ENCODE results near the gene HS3ST5. TPM values are rescaled to one million over a fixed set of nuclear protein-coding genes. Genes with fewer than 3 reads are reported as not detected.

HS3ST5 gene, protein sequence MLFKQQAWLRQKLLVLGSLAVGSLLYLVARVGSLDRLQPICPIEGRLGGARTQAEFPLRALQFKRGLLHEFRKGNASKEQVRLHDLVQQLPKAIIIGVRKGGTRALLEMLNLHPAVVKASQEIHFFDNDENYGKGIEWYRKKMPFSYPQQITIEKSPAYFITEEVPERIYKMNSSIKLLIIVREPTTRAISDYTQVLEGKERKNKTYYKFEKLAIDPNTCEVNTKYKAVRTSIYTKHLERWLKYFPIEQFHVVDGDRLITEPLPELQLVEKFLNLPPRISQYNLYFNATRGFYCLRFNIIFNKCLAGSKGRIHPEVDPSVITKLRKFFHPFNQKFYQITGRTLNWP
- 0.11 TPM for total RNA-seq
- long read RNA-seq, partial matches to known transcripts: 0 of 2 reads
- long read RNA-seq, other reads (novel, unspliced or antisense): 1 of 2 reads

DNA sequence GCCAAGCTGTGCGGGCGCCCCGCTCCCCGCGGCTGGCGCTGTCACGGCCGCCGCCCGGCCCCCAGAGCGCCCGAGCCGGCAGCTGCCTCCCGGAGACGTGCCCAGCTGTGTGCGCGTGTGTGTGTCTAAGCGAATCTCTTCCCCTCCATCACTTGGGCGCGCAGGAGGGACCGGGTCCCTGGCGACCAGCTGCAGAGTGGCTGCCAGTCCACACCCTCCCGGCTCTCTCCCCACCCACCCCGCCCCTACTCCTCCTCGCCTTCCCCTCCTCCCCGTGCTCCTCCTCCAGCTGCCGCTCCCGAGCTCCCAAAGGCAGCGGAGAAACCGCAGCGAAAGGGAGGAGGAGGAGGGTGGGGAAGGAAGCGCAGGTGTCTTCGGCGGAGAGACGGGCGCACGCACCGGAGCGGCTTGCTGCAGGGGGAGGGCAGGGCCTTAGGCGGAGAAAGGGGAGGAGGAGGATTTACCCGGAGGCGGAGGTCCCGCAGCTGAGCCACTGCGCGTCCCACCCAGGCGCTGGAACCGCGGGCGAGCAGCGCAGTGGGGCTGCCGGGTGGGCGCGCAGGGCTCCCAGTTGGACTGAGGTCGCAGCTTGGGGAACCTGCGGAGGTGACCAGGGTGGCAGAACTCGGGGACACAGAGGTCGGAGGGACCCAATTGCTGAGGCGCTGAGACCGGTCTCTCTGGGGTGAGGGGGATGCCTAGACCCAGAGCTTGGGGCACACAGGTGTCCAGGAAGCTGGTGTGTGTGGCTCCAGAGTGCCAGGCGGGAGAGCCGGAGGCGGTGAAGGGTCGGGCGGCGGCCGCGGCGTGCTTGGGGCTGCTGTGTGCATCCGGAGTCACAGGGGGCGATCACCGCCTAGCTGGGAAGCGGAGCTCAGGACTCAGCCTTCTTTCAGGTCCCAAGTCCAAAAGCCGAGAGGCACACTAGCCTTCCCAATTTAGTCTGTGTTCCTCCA, at the start of gene HS3ST5:
Gene HS3ST5 (minus strand): TSS at position 198 of the 956 bp plus-strand sequence. CDS start 280,178 bp downstream, outside the sequence.
- intact Hi-C loops (cut with DNase I): no loop called here
- DNase-seq (ENCODE audit: low spot score): no peak

DNA sequence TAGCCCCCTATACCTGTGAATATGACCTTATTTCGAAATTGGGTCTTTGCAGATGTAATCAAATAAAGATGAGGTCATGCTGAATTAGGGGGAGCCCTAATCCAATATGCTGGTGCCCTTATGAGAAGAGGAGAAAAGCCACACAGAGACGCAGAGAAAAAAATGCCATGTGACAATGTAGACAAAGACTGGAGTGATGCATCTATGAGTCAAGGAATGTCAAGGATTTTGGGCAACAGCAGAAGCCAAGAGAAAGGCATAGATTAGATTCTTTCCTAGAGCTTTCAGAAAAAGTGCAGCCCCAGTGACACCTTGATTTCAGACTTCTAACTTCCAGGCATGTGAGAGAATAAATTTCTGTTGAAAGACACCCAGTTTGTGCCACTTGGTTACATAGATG, 47.4 kb upstream of the HS3ST5 start:
- no peak for DNase-seq (ENCODE audit: low spot score)
- intact Hi-C loops (cut with DNase I): no loop called here

DNA sequence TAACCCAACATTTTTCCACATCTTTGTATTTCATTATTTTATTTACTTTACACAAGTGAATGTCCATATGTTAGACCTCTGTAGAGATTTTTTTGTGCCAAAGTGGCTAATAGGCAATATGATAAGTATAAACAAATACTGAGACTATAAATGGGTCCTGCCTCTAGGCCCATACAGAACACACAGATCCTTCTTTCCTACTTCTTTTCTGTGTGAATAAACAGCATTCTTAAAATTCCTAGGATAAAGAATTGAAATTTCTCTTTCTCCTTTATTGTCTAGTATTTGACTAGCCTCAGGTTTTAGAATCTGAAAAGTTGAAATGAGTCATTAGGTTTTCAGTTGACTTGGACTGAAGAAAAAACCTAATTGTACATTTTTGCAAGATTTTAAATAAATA, 46.3 kb upstream of the HS3ST5 start:
- intact Hi-C loops (cut with DNase I): no loop called here
- DNase-seq (ENCODE audit: low spot score): no peak

DNA sequence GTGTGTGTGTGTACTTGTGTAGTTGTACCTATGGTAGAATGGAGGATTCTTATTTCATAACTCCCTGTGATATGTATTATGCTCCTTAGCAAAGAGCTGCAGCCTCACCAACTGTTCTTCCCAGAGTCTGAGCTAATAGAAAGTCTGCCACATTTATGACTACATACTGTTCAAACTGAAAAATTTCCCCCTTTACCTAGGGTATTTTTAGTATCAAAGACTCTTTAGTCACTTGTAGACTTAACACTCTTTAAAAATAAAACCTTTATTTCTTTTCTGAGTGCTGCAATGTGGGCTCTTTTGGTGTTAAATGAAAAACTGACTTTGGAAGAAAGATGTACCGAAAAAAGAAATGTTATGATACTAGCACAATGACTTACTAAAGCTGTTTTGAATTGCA, 39.6 kb upstream of the HS3ST5 start:
- no peak for DNase-seq (ENCODE audit: low spot score)
- intact Hi-C loops (cut with DNase I): no loop called here

DNA sequence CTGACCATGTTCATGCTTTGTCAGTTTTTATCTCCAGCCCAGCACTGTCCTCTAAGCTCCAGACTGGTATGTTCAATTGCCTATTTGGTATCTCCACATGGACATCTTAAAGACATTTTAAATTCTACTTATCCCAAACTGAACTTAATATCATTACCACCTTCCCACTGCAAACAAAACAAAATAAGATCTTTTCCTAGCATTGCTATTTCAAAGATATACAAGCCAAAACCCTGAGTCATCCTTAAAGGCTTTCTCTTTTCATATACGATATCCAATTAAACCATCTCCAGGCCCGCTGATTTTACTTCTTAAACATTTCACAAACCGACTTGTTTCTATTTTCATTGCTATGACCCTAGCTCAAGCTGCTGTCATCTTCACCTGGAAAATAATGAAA, 35.1 kb upstream of the HS3ST5 start:
- intact Hi-C loops (cut with DNase I): no loop called here
- DNase-seq (ENCODE audit: low spot score): no peak

DNA sequence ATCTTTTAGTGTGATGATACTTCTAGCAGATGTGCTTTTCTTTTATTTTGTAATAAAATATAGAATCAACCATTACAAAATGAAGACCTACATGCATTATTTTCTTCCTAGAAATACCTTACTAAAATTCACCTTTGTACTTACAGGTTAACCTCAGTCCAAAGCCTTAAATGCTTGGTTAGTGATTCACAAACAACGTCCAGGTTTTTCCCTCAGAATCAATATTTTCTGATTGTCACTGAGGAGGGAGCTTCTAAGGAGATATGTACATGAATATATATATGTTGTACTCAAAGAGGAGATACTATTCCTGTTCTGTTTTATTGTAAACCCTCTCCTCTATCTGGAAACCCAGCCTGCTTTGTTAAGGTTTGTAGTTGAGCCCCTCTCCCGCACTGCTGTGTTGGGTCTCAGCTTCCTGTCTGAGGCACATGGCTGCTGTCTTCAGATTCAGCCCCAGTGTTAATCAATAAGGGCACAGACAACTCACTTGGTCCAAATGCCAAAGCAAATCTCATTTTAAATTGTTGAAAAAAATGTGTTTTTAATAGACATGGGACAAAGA, 33.9 kb upstream of the HS3ST5 start:
- intact Hi-C loops (cut with DNase I): no loop called here
- no peak for DNase-seq (ENCODE audit: low spot score)

DNA sequence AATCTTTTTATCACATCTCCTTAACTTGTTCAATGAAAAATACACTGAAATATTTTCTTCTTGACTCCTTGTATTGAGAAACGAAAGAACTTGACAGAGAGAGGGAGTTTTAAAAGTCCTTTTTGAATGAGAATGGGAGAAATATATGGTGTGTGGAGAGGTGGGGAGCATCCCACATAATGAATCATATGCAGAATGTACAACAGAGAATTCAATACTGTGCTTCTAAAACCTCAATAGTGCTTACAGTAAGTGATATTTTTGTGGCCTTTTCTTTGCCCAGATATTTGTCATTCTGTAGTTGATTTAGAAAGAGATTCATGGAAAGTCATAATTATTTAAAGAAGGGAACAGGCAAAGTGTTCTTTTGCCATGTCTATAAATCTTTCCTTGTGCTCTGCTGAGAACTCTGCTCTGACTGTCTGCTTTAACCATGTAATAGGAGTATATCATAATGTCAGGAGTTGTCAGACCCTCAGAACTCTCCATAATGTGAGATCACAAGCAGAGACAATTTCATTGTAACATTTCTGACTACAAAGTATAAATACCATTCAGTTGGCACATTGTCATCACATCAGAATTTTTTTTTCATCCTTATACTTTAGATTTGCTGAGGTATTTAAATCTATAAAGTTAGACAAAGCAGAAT, 32.8 kb upstream of the HS3ST5 start:
- intact Hi-C loops (cut with DNase I): no loop called here
- DNase-seq (ENCODE audit: low spot score): no peak

DNA sequence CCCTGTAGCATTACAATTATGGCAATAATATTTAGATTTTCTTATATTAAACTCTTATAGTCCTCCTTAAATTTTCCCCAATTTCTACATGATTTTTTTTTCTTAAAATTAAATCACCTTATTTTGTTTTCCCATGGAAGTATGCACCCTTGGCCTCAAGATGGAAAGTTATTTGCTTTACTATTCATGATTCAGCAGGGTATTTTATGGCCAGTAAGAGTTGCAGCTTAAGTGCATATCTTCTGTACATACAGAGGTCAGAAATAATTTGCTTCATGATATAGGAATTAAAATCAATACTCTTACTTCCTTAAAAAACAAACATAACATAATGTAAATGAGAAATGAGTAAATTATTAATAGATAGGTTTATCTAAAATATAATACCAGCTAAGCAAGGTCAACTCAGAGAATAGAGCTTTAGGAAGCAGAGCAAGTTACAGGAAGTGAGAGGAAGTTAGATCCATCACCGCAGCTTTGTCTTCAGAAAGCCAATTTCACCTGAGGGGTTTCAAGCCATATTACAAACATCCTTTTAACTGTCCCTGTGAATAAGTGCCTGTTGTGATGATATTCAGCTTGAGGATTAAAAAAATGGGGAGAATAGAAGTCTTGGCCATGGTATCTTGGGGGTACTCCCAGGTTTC, 24.6 kb upstream of the HS3ST5 start:
- intact Hi-C loops (cut with DNase I): no loop called here
- DNase-seq (ENCODE audit: low spot score): no peak

DNA sequence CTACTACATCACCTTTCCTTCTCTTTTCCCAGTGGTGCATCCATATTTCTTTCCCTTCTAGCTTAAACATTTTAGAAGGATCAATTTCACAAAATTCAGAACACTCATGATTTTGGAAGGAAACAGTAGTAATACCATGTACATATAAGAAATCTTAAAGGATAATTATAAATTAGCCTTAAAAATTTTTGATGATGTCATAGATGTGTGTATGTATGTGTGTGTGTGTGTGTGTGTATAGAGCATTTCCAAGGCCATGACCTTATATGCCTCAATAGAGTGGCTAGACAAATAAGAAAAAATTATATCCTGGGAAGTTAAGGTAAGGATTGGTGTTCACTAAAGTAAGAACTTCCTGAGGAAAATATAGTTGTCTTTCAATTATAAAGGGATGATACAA, 24.1 kb upstream of the HS3ST5 start:
- intact Hi-C loops (cut with DNase I): no loop called here
- DNase-seq (ENCODE audit: low spot score): no peak

DNA sequence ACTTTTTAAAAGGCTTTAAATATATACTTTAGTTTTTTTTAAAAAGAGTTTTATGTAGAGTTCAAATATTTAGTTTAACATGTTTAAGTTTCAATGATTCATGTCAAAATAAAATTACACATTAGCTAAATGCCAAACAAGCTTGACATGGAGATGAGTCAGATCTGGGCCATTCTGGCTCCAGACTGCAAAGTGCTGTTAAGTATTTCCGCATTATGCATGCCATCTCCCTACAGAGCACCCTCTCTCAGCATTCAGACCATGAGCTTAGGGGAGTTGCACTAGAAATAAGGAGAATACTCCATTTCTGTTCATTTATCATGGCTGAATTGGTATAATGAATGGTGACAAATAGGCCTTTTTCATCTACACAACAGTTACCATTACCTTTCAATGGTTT, 21.5 kb upstream of the HS3ST5 start:
- intact Hi-C loops (cut with DNase I): no loop called here
- no peak for DNase-seq (ENCODE audit: low spot score)

DNA sequence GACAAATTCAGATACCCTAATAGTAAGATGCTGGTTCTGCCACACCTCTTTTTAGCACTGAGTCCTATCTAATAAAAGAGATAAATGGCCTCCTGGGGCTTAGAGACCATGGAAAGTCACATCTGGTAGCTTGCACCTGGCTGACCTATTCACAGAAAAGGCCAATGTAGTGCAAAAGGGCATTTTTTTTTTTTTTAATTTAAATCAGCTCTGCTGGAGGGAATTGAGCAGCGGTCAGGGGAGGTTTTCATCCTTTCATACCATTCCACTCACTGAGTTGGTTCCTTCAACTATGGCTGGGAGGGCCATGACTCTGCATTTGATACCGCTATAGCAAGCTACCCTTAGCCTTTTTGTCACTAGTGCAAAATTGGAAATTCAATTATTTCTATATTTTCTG, 20.1 kb upstream of the HS3ST5 start:
- intact Hi-C loops (cut with DNase I): no loop called here
- DNase-seq (ENCODE audit: low spot score): no peak

DNA sequence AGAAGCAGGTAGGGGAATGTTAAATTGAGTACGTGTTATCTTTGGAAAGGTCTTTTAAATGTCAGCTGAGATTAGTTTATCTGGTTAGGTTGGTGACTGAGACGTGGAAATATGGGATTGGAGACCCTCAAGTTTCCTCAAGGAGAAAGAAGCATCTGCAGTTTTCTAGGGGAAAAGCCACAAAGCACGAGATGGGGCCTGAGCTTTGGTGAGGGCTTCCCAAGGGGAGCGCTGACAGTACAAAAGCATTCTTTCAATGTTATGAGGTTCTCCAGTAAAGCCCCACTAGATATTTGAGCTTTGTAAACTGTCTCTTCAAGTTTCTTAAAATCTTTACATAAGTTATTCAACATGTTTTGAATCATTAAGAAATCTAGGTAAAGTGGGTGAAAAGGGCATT, 19.6 kb upstream of the HS3ST5 start:
- intact Hi-C loops (cut with DNase I): no loop called here
- no peak for DNase-seq (ENCODE audit: low spot score)

DNA sequence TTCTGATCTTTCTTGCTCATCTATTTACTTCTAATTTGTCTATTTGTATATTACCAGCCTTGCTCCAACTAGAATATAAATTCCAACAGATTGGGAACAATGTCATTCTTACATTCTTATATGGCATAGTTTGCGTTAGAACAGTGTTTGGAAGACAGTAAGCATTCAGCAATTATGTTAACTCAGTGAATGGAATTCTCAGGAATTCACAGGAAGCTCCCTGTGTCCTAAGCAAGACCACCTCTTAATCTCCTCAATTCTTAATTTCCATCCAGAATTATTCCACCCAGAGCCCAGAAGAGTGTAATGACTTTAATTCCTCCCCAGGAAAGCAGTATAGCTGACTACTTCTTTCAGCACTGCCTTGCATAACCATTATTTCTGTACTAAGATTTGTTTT, 18.2 kb upstream of the HS3ST5 start:
- DNase-seq (ENCODE audit: low spot score): no peak

DNA sequence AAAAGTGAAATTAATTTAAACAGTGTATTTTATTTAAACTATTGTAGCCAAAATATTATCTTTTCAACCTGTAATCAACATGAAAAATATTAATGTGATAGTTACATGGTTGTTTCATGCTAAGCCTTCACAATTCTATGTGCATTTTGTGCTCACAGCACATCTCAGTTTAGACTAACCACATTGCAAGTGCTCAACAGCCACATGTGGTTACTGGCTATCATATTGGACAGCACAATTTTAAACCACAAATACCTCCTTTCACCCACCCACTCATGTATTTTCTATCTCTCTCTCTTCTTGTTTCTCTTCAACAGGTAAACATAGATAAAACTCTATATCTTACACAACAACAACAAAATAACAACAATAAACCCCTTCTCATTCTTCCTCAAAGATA, 12.5 kb upstream of the HS3ST5 start:
- no peak for DNase-seq (ENCODE audit: low spot score)
- intact Hi-C loops (cut with DNase I): no loop called here

More for the DNA sequence above, 18.2 kb upstream of the HS3ST5 start:
- intact Hi-C loops (cut with DNase I): no loop called here

DNA sequence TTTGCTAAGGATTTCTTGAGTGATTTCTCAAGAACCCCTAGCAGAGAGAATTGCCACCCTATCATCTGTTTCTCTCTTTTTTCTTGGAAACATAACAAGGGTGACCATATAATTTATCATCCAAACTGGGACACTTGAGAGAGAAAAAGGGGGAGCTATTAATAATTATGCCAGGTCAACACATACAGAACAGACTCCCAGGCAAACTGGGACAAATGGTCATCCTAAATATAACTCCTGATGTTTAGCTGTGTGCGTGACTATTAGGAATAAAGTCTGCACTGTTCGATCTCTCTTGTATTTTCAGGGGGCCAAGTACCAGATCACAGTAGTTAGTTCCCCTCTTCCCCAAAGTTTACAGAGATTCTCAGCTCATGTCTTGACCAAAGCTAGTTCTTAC, 11.7 kb upstream of the HS3ST5 start:
- DNase-seq (ENCODE audit: low spot score): no peak
- intact Hi-C loops (cut with DNase I): no loop called here

DNA sequence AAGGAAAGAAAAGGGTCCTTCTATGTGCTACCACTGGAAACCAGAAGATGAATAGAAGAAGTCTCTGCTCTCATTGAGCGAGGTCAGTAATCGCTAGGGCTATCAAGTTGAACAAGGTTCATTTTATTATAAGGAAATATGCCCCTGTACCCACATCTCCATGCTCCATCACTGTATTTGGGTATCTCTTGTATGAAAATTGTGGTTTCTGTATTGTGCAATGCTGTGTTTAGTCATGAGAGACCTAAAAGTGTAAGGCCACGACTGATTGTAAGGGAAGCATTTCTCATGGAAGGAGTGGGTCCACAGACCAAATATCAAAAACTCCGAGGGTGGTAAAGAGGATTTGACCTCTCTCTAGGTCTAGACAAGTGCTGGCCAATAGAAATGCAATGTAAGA, 3.6 kb upstream of the HS3ST5 start:
- intact Hi-C loops (cut with DNase I): no loop called here
- no peak for DNase-seq (ENCODE audit: low spot score)

DNA sequence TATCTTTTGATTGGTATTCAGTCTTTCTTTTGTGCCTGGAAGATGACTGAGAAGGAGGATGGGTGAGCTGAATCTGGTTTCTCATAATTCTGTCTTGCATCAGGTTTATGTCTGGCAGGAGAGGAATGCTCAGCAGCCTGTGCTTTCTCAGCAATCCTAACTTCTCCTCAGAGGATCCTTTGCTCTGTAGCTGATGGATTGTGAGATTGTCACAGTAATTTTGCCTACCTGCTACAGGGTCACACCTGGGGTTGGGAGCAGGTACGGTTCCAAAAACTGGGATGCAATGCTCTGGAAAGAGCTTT, 2.1 kb upstream of the HS3ST5 start:
- no peak for DNase-seq (ENCODE audit: low spot score)
- intact Hi-C loops (cut with DNase I): no loop called here

DNA sequence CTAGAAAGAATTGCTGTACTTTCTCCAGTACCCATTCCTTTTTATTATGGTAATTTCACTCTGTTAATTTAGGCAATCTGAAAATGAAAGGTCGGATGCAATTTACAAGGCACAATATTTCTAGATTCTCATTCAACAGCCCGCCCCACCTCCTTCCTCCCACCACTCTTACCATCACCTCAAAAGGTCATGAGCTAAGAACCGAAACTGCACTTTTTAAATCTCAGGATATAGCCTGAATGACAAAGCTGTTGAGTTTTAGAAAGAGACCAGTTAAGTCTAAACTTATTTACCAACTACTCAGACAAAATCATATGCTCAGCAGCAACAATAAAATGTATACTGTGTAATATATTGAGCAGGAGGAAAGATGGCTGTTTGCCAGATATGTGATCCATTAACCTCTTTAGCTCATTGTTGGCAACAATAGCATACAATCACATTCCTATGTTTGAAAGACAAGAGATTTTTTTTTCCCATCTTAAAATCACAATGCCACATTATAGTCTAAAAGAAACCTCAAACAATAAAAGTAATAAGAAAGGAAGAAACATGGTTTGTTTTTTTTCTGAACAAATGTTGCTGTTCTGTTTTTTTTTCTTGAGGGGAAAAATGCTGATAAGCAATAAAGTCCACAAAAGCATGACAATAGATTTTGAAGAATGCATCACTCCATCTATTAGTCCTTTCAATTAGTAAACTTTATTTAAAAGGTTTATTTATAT, 1.6 kb upstream of the HS3ST5 start:
- intact Hi-C loops (cut with DNase I): no loop called here
- DNase-seq (ENCODE audit: low spot score): no peak

DNA sequence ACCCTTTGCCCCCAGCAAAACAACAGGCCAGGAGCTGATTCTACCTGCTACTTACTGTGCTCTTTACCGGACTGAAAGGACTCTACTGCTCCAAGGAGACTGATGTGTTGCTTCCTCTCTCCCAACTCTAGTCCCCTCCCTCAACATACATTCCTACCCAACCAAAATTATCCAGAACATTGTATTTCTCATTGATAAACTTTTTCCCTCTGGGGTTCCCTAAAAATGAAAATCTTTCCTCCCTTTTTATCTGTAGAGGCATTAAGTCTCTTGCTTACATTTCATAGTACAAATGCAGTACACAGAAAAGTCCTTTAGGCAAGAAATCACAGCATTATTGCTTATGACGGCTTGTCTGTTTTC, 940 bp upstream of the HS3ST5 start:
- intact Hi-C loops (cut with DNase I): no loop called here
- DNase-seq (ENCODE audit: low spot score): no peak

All from cardiac septum (tissue), 1 donor.